GM19468 (cell line): ENCODE results near the gene ME3.
"Not testable (repeated sequence)": the region's sequence is repeated elsewhere in the genome, so short reads cannot be mapped to it uniquely, and the experiment has no call there.

Experiments used
- ATAC-seq: cut with Tn5 transposase; IDR thresholded peaks from one replicate; pipeline ENCODE4 v1.9.1; 2021; ENCODE audit warnings: mild to moderate bottlenecking, moderate library complexity, moderate number of reproducible peaks; ENCODE audit not compliant: unreplicated experiment; ENCODE audit errors: extremely low read depth

Gene ME3

DNA sequence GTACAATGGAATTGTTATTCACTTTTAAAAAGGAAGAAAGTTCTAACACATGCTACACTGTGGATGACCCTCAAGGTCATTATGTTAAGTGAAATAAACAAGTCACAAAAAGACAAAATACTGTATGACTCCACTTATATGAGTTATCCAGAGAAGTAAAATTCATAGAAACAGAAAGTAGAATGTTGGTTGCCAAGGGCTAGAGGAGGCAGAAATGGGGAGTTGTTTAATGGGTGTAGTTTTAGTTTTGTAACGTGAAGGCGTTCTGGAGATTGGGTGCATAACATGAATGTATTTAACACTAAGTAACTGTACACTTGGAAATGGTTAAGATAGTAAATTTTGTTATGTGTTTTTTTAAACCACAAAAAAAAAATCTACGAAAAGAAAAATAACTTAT lies 253.9 kb downstream of the ME3 start:
- ATAC-seq: no peak

DNA sequence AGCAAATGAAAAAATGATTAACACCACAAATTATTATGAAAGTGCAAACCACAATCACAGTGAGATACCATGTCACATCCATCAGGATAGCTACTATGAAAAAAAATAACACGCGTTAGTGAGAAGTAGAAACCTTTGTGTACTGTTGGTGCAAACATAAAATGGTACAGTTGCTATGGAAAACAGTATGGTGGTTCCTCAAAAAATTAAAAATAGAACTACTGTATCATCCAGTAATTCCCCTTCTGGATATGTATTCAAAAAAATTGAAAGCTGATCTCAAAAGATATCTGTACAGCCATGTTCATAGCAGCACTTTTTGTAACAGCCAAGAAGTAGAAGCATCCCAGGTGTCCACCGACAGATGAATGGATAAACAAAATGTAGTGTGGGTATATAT lies 254.3 kb downstream of the ME3 start:
- ATAC-seq: no peak

DNA sequence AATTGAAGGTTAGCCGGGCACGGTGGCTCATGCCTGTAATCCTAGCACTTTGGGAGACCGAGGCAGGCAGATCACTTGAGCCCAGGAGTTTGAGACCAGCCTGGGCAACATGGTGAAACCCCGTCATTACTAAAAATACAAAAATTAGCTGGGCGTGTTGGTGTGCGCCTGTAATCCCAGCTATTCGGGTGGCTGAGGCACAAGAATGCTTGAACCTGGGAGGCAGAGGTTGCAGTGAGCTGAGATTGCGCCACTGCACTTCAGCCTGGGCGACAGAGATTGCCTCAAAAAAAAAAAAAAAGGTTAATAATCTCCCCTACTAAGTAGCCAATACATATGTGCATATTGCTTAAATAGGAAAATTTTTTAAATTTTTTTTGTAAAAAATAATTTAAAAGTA lies 255.5 kb downstream of the ME3 start:
- not testable (repeated sequence) for ATAC-seq

DNA sequence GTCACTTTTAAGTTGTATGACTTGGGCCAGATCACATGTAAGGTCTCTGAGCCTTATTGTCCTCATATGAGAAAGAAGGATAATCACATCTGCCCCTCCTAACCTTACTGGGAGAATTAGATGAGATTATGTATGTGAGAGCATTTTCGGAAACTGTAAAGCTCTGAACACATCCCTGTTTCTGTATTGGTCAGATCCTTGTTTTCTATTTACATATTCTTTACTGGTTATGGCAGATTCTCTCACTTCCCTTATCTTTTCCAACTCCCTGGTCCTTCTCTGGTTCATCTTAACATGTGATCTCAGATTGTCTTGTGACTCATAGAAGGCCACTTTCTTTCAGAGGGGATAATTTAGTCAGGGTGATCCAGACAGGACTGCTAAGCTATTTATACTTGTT lies 255.9 kb downstream of the ME3 start:
- no peak for ATAC-seq

DNA sequence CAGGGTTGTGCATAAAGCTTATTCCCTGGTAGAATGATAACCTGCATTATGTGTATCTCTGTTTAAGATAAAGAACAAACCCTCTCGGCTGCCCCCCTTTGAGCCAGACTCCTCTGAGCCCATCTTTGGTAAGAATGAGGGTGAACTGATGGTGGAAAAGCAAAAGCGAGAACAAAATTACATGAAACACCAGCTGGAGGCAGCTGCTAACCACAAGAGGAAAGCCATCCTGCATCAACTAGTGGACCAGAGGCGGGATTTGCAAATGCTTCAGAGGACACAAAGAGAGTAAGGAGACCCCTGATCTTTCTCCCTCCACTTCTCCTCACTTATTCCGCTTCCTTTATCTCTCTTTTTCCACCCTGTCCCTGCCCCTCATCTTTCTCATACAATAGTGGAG lies 257.4 kb downstream of the ME3 start:
- ATAC-seq: no peak

DNA sequence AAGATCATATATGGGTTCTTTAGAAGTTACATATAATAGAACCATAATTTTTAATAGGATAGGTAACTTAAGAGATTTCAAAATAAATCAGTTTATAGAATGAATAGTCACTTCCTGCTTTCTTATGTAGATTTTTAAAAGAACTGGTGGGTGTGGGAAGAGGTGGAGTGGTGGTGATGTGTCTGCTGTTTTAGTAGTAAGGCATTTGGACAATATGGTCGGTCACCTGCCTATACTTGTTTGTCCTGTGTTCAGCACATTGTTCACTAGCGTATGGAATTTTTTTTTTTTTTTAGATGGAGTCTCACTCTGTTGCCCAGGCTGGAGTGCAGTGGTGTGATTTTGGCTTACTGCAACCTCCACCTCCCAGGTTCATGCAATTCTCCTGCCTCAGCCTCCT lies 258.4 kb downstream of the ME3 start:
- ATAC-seq: no peak

DNA sequence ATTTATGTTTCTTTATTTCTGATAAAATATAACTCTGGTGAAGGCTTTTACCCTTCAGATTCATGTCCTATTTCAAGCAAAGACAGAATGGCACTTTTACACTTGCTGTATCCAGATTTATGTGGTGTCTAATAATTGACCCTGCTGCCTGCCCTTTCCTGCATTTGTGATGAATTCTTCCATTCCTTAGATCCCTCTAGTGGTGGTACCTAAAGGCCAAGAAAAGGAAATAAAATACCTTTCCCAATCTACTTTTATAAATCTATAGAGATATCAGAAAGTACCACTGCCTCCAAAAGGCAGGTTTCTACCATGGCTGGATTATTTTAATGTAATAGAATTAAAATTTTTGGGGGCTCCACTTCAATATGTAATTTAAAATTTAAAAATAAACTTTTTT lies 263.6 kb downstream of the ME3 start:
- ATAC-seq: no peak

DNA sequence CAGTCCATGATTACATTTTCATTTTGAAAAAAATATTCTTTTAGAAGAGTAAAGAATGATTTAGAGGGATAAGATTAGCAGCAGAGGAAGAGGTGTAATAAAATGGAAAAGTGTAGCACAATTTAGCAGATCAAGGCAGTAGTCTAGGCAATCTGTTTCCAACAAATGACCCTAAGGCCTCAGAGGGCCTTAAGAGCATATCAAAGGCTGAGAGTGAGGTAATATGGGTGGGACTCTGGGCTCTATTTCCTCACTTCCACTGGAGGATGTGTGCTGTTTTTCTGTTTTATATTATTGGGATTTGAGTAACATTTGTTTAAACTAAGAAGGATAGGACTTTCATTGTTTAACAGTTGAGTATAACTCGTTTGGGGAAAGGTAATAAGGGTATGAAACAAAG lies 269.0 kb downstream of the ME3 start:
- no peak for ATAC-seq

DNA sequence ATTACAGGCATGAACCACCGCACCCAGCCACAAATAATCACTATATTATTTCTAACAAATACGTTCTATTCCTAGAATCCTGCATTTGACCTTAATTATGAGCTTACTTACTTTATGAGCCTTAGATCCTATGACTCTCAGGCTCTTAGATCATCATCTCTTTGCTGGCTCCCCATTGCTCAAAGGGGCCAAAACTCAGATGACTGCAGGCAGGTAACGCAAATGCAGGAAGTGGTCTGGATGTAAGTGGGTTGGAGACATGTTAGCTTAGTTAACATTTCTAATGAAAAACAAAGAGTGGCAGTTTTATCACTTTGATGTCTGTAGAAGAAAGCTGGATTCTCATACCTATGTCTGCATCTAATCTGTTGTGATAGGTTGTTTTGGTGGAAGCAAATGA lies 274.3 kb downstream of the ME3 start:
- ATAC-seq: no peak

DNA sequence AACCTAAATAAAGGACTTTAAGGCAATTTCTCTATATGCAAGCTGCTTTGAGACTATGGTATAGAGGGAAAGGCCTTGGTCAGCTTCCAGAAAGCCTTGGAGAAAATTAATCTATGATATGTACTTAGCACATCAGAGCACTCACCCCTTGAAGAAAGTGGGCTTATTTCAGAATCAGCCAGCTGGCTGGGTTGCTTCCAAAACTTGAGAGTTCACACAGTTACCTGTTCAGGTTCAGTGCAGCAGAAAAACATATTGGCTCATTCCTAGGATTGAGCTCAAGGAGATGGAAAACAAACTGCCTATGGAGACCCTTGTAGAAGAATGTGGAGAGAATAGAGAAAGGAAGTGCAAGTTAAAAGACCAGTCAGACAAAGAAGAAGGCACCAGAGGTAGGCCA lies 275.1 kb downstream of the ME3 start:
- no peak for ATAC-seq

DNA sequence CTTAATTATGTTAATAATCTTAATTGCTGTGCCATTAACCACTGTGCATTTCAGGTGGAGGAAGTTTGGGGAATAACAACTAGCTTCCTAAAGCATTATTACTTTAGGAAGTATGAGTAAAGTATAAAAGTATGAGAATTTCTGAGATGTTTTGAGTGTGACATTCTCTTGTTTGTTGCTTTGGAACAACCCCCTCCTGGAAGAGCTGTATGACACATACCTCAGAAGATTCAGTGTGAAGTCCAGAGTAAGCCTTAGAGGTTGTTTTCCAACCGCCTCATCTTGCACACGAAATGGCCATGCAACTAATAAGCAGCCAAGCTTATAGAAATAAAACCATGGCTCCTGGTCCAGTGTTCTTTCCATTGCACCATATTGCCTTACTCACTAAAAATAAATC lies 276.0 kb downstream of the ME3 start:
- no peak for ATAC-seq

DNA sequence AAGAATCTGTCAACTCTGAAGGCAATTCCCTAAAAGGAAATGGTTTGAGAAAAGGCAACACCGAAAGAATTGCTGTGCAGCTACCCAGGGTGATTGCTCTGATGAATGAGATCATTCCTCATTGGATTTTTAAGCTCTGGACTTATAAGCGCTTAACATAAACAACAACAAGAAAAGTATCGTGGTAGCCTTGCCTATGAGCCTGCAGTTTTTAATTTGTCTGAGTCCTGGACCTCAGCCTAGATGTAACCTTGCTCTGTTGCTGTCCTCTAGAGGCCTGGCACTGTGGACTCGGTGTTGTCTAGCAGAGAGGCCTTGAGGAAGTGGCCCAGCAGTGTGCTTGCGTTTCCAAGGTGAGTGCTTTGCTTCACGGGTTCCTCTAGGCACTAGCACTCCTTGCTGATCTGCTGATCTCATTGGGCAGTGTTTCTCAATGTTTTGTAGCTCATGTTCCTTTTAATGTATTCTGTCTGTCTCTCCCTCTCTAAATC lies 277.3 kb downstream of the ME3 start:
- no peak for ATAC-seq
